NCI-H460 (cell line): Measurements from ENCODE around the gene COL2A1. TPM values are rescaled to one million over a fixed set of nuclear protein-coding genes. Genes with fewer than 3 reads are reported as not detected.

Experiments
- DNase-seq: peaks from one replicate; pipeline ENCODE4 v3.0.0-alpha.2; 2016; ENCODE audit warnings: low read depth; ENCODE audit errors: extremely low read depth
- total RNA-seq: library from RNA; depleted of rRNA; stranded (reverse); fragments of >200 nt; shearing (Covaris generic); gene quantifications from 2 replicates; pipeline ENCODE4 v1.2.3, GENCODE V29; 2014

The COL2A1 gene
- total RNA-seq, 1 experiment from 2014 or later = 4.0 TPM

DNA sequence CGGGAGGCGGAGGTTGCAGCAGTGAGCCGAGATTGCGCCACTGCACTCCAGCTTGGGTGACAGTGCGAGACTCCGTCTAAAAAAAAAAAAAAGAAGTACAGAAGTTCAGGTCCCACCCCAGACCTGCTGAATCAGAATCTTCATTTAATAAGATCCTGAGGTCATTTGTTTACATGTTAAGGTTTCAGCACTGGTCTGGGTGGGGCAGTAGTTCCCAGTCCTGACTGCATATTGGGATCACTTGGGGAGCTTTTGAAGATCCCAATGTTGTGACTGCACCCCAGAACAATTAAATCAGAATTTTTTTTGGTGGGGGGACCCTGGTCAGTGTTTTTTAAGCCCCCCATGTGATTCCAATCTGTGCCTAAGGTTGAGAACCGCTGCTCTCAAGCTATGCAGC is 11.7 kb upstream of the COL2A1 start:
- peak; percentile 72 for DNase-seq

DNA sequence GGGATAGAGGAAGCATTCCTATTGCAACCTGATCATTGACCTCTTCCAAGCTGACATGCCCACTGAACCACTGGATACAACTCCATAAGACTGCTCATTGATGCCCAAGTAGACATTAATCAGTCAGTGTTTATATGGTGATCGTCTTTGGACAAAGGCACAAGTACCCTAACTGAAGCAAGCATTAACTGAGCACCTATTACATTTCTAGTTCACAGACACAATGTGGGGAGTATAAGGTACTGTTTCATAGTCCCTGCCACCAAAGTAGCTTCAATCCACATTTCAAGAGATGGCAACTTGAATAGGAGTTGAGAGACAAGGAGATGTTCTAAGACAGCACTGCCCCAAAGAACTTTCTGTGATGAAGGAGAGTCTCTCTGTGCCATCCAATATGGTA is 10.9 kb upstream of the COL2A1 start:
- no peak for DNase-seq

GRCh38 chr12:48013287-48013686 is 9.0 kb upstream of the COL2A1 start:
- DNase-seq = no peak

GRCh38 chr12:48012070-48012469 is 7.8 kb upstream of the COL2A1 start:
- DNase-seq = no peak

DNA sequence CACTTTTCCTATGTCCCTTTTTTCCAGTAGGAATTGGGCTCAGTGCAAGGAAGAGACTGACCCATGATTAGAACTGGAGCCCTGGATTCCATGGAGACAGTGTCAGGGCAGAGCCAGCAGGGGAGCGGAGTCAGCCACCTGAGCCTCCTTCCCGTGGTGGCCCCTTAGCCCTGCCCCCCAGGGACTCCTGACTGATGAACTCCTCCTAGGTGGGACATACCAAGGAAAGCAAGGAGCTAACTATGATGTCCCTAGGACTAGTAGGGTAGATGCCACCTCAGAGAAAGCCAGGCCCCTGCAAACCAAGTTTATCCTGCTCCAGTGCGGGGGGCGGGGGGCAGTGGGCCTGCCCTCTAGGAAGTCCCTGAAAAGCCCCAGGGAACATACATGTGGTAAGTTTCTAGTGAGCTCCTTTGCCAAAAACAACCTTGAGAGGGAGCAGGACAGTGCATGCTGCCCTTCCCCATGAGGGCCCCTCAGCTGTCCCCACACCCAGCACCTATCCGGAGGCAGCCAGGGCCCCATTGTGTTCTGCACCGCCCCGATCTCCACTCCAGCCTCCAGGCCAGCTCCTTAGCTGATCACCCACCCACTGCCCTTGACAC is 6.2 kb upstream of the COL2A1 start:
- DNase-seq = no peak

GRCh38 chr12:48009471-48009870 is 5.2 kb upstream of the COL2A1 start:
- no peak for DNase-seq

GRCh38 chr12:48008950-48009349 is 4.7 kb upstream of the COL2A1 start:
- DNase-seq = no peak

DNA sequence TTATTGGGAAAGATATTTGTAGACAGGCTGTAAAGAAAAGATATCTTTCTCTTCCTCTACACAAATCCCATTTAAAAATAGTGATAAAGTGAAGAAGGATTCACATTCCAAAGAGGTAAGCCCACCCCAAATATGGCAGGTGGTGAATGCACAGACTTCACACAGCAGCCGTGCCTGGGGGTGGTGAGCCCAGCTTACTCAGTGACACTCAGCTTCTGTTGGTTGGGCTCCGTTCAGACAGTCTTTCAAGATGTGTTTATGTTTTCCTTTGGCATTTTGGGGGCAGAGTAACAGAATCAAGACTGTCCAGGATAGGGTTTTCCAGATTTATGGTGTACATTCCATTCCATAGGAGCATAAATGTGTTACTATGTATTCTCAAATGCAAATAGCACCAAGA is 4.1 kb upstream of the COL2A1 start:
- DNase-seq = no peak

DNA sequence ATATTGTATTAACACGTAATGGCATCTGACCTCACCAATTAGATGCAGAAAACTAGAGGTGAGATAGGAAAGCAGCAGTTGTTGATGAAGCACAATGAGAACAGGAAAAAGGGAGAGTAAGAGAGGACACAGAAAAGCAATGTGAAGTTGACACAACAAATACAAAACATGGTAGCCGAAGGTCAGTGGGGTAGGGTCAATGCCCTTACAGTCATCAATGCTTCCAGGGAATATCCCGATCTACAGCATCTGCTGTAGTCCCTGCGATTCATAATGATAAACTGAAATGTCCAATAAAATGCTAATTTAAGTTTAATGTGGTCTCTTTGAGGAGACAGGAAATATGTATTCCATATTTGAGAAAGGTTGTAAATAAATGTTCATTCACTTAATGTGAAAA is 2.9 kb upstream of the COL2A1 start:
- no peak for DNase-seq

- DNase-seq = no peak
These were observed 1.4 kb upstream of the COL2A1 start for GRCh38 chr12:48005750-48006021.

DNA sequence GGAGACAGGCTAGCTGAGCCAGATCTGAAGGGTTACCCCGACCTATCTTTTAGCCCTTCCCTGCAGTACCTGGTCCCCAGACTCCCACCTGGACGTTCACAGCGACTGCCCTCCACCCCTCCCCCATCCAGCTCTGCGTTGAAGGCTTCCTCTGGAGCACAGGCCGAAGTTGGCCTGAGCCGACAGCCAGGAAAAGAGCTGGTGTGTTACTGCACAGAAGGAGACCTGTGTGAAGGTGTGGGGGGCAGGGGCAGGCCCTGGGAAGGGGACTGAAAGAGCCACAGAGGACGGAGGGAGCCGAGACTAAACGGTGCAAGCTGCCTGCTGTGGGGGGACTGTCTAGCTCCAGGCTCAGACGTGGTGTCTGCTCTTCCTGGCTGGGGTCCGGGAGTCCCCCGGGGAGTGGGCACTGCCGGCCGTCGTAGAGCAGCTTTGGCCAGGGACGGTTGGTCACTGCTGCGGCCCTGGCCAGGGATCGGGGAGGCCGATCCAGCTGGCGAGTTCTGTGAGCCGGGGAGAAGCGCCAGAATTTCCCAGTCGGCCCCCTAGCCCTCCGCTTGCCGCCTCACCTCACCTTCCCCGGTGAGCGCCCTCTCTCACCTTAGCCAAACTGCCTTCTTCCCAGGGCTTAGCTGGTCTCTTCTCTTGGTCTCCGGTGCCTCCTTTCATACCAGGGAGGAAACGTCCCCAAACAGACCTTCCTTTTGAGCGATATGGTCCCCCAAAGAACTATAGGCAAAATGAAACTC is 899 bp upstream of the COL2A1 start:
- DNase-seq = no peak

DNA sequence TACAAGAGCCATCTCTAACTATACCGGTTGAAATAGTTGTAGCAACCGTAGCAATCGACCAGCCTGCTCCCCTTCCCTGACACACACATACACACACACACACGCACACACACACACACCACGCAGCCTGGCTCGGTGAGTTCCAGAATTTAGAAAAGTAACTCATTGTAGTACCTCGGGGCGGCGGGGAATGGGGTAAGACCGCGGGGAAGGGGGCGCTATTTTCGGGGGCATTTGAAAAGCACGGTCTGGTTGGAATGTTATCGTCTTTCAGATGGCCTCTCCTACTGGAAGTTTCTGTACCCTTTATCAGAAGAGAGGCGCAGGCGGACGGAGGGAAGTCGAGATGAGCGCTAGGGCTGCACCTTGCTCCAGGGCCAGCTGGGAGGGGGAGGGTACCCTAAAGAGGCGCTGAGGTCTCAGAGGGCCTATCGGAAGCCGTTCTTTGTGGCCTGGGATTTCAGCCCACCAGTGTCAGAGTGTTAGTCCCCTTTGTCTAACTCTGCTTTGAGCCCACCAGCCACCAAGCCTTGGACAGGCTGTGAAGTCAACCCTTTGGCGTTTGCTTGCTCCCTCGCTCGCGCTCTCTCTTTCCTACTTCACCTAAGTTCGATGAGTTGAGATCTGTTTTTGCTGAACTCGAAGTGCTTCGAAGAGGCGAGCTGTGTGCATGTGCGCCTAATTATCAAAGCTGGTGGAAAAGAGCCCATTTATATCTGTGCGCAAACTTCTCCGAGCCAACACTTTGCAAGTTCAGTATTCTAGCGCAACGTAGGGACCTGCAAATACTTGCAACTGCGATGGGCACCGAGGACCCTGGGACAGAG is 837 bp downstream of the COL2A1 start:
- DNase-seq = no peak

DNA sequence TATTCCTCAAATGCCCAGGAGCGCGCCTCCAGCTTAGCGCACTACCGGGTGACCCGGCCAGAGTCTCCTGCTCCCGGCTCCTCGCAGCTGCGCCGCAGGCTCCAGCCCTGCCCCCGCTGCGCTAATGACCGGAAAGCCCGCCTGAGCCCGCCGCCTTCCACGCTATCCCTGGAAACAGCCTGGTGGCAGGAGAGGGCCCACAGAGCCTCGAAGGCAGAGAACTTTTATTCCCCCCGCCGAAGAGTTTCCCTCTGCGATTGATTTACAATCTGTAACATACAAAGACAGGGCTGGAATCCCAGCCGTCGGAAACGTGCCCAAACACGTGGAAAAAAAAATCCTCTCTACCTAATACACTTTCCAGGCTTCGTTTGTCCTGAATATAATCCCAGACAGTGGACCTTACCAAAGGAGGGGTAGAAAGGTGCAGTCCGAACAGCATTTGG is 1.5 kb downstream of the COL2A1 start:
- DNase-seq = peak; percentile 19

DNA sequence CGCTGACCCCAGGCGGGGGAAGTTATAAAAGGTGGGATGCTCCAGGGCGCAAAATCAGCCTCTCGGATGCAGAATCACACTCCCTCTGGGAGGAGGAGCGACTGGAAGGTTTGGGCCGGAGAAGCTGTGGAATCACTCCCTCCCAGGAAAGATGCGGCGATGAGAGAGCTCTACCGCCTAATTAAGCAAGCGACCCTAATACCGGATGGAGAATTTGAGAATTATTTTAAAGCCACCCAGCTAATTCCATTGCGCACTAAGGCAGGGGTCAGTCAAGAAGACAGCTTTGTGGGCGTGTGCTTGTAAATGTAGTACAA is 1.9 kb downstream of the COL2A1 start:
- no peak for DNase-seq

DNA sequence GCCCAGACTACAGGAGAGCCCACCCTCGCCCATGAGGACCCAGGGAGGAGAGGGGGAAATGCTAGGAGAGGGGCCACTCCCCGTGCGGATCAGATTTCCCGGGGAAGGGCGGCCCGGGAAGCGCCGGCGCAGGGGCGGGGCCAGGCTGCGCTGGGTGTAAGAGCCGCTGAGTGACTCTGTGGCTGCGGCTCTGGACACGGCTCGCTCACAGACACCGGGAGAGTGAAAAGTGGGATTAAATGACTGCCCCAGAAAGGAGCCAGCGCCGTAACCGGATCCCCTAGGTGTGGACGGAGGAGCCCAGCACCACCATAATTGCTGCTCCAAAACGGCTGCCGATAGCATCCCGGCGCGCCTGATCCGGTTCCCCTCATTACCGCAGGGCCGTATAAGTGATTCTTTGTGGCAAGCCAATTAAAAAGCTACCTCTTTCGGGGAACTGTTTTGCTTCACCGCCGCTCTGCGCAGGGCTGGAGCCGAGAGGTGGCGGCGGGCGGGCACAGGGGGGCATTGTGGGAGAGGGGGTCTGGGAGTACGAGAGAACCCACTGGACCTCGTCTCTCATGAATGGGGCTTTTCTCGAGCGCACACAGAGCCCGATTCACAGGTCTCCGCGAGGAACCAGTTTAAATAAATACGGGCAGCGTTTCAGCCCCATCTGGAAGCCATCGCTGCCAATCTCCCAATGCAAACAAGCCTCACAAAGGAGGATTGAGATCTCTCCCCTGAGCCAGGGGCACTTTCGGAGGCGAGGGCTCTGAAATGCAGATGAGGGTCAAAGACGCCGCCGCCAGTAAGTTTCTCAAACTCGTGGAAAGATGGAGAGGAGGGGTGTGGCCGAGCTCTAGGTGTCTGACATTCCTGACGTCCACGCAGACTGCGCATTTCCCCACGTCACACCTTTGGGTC is 2.5 kb downstream of the COL2A1 start:
- peak; percentile 68 for DNase-seq

GRCh38 chr12:48000878-48001504 is 3.3 kb downstream of the COL2A1 start:
- DNase-seq = peak; percentile 71

DNA sequence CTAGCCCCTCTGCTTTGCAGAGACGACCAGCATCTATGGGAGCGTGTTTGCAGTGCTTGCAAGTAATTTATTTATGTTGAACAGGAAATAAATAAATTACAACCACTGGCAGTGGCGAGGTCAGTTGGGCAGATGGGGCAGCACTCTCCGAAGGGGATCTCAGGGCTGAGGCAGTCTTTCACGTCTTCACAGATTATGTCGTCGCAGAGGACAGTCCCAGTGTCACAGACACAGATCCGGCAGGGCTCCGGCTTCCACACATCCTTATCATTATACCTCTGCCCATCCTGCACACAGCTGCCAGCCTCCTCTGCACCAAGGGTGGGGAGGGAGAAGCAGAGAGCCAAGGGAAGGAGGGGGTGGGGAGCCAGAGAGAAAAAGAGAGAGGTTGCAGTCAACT is 4.5 kb downstream of the COL2A1 start:
- DNase-seq = no peak

- DNase-seq = no peak
These were observed 7.0 kb downstream of the COL2A1 start for GRCh38 chr12:47997321-47997720.

DNA sequence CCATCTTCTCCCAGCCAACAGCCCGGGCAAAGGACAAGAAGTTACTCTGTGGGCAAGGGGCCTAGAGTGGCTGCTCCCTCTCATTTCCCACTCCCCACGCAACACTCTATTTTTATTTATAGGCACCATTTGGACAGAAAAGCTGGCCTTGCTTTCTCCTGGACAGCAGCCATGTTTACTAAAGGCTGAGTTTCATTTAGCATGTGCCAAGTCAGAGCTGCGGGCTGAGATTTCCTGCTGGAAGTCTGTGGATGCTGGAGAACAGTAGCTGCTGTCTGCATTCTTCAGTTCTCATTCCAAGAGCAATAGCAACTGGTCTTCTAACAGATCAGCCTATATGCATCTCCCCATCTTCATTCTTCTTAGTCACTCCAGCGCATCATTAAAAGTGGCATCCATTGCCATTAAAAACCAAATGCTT is 8.3 kb downstream of the COL2A1 start:
- DNase-seq = no peak

- DNase-seq = no peak
These were observed 10.8 kb downstream of the COL2A1 start for GRCh38 chr12:47993491-47993890.

- DNase-seq = no peak
These were observed 11.5 kb downstream of the COL2A1 start for GRCh38 chr12:47992776-47993175.
